ENCODE measurements around the gene CCNE1. TPM values are rescaled to one million over a fixed set of nuclear protein-coding genes. Genes with fewer than 3 reads are reported as not detected.

Gene CCNE1
- total and polyA plus RNA-seq, 2 of the 13 experiments (the other 11 are each of a cell fraction or from before 2014, with no cell fraction given), result 16.0 to 50.6 TPM

DNA sequence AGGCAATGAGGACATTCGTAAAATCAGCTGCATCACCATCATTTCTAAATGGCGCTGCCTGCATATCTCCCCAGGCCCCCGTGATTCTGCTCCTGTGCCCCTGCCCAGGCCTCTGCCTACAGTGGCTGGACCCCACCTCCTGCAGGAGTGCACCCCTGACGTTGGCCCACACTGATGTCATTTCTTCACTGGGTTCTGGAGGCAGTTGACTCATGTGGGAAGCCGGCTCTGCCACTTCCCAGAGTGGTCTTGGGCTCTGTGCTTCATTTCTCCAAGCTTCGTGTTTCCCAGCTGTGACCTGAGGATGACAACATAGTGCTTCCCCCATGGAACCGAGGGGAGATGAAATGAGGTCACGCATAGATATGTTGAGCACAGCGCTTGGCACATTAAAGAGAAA is 19.9 kb downstream of the CCNE1 start:
- TF ChIP-seq ZSCAN12 (CRISPR knock-in tag; IDR thresholded peaks at IDR 0.05), result no peak
- TF ChIP-seq BRCA1 (CRISPR knock-in tag; IDR thresholded peaks at IDR 0.05), result no peak
- TF ChIP-seq, protein P1, sequence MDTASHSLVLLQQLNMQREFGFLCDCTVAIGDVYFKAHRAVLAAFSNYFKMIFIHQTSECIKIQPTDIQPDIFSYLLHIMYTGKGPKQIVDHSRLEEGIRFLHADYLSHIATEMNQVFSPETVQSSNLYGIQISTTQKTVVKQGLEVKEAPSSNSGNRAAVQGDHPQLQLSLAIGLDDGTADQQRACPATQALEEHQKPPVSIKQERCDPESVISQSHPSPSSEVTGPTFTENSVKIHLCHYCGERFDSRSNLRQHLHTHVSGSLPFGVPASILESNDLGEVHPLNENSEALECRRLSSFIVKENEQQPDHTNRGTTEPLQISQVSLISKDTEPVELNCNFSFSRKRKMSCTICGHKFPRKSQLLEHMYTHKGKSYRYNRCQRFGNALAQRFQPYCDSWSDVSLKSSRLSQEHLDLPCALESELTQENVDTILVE (CRISPR knock-in tag; IDR thresholded peaks at IDR 0.05), result no peak
- TF ChIP-seq ZIK1 (CRISPR knock-in tag; IDR thresholded peaks at IDR 0.05; ENCODE audit: borderline replicate concordance, low read depth), result no peak
- TF ChIP-seq ZNF468 (CRISPR knock-in tag; IDR thresholded peaks at IDR 0.05), result no peak
- no peak for TF ChIP-seq ZNF12 (CRISPR knock-in tag; IDR thresholded peaks at IDR 0.05)
- TF ChIP-seq PCBP2 (optimal IDR thresholded peaks at IDR 0.05; ENCODE audit: low read depth, low read length, poor library complexity, severe bottlenecking), result no peak
- TF ChIP-seq ZNF547 (CRISPR knock-in tag; IDR thresholded peaks at IDR 0.05), result no peak
- no peak for TF ChIP-seq ZNF333 (CRISPR knock-in tag; IDR thresholded peaks at IDR 0.05; ENCODE audit: borderline replicate concordance)
- TF ChIP-seq THYN1 (CRISPR knock-in tag; IDR thresholded peaks at IDR 0.05; ENCODE audit: borderline replicate concordance, low read depth), result no peak
- no peak for TF ChIP-seq SKI (IDR thresholded peaks at IDR 0.05; ENCODE audit: partially characterized antibody)
- no peak for TF ChIP-seq NFKB2 (CRISPR knock-in tag; IDR thresholded peaks at IDR 0.05; ENCODE audit: borderline replicate concordance)
- no peak for TF ChIP-seq GFI1 (CRISPR knock-in tag; IDR thresholded peaks at IDR 0.05; ENCODE audit: borderline replicate concordance)
- TF ChIP-seq, protein P2, sequence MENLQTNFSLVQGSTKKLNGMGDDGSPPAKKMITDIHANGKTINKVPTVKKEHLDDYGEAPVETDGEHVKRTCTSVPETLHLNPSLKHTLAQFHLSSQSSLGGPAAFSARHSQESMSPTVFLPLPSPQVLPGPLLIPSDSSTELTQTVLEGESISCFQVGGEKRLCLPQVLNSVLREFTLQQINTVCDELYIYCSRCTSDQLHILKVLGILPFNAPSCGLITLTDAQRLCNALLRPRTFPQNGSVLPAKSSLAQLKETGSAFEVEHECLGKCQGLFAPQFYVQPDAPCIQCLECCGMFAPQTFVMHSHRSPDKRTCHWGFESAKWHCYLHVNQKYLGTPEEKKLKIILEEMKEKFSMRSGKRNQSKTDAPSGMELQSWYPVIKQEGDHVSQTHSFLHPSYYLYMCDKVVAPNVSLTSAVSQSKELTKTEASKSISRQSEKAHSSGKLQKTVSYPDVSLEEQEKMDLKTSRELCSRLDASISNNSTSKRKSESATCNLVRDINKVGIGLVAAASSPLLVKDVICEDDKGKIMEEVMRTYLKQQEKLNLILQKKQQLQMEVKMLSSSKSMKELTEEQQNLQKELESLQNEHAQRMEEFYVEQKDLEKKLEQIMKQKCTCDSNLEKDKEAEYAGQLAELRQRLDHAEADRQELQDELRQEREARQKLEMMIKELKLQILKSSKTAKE (CRISPR knock-in tag; IDR thresholded peaks at IDR 0.05; ENCODE audit: borderline replicate concordance), result no peak
- TF ChIP-seq, protein P3, sequence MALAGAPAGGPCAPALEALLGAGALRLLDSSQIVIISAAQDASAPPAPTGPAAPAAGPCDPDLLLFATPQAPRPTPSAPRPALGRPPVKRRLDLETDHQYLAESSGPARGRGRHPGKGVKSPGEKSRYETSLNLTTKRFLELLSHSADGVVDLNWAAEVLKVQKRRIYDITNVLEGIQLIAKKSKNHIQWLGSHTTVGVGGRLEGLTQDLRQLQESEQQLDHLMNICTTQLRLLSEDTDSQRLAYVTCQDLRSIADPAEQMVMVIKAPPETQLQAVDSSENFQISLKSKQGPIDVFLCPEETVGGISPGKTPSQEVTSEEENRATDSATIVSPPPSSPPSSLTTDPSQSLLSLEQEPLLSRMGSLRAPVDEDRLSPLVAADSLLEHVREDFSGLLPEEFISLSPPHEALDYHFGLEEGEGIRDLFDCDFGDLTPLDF (CRISPR knock-in tag; IDR thresholded peaks at IDR 0.05), result no peak
- no peak for TF ChIP-seq HES4 (CRISPR knock-in tag; IDR thresholded peaks at IDR 0.05; ENCODE audit: borderline replicate concordance)
- TF ChIP-seq MAFK (conservative IDR thresholded peaks at IDR 0.05 in 1 of 2, IDR thresholded peaks at IDR 0.05 in 1 of 2; ENCODE audit: low read length in 2 of 2), result no peak
- no peak for TF ChIP-seq NCOA1 (CRISPR knock-in tag; IDR thresholded peaks at IDR 0.05)
- no peak for TF ChIP-seq ZNF607 (CRISPR knock-in tag; IDR thresholded peaks at IDR 0.05; ENCODE audit: borderline replicate concordance)
- no peaks in the 10 kb centered on the region for H4K20me1 ChIP-seq (ENCODE audit: insufficient read depth, low read length)
- H3K79me2 ChIP-seq (ENCODE audit: insufficient read depth, low read length), result no peaks in the 10 kb centered on the region
- in situ Hi-C loops (cut with HindIII; ENCODE audit: extremely low pct_ligation_motif_present, low pct_unique_long_range_greater_than_20kb) (no loop called here), intact Hi-C loops (cut with micrococcal nuclease; ENCODE audit: unreplicated experiment) (no loop called here)
- no peak overlapping the region for H2AFZ ChIP-seq (ENCODE audit: low read length)
- ATAC-seq (no peak), DNase-seq (ENCODE audit: low spot score) (no peak), FAIRE-seq (no peak)
- POLR2A ChIA-PET, result no interaction called here
- CTCF ChIA-PET (ENCODE audit: low intra/inter-chr PET ratio, low total read pairs), result no interaction called here
- peaks cover 2% of the 10 kb centered on the region; the same call in 1 of the 2 replicates for H3K4me1 ChIP-seq (ENCODE audit: insufficient read depth, low read length)
- H3K36me3 ChIP-seq (replicated peaks in 1 of 2; ENCODE audit: control insufficient read depth in 1 of 2, insufficient read depth in 2 of 2, low read length in 2 of 2), result no peaks in the 10 kb centered on the region
- 44% methylated on average over 9 of the region's 9 CpGs for whole genome bisulfite sequencing (ENCODE audit: low lambda C conversion rate)
- no peak overlapping the region for H3K9ac ChIP-seq (ENCODE audit: insufficient read depth, low read depth, low read length)
- no peaks in the 10 kb centered on the region for H3K9me3 ChIP-seq (ENCODE audit: low read length)
- H3K4me3 ChIP-seq (replicated peaks in 1 of 3; ENCODE audit: insufficient read depth in 1 of 3, low read depth in 2 of 3, low read length in 3 of 3), result no peak overlapping the region
- BruUV-seq (replicated peaks), result no TSS peak
- no peak overlapping the region for H3K27ac ChIP-seq (ENCODE audit: extremely low read length, insufficient read depth, low read length)
- H3K4me2 ChIP-seq (ENCODE audit: low read depth, low read length), result no peak overlapping the region
- H3K27me3 ChIP-seq (ENCODE audit: control insufficient read depth in 1 of 2, insufficient read depth in 2 of 2, low read length in 2 of 2), result peaks cover 0 to 11% of the 10 kb centered on the region in 2 experiments; a peak in 2 of 5 replicates
